Parathyroid adenoma (tissue), 2 donors: ENCODE data around the gene ETFA.
"Not testable (repeated sequence)": the region's sequence is repeated elsewhere in the genome, so short reads cannot be mapped to it uniquely, and the experiment has no call there.

ENCODE experiments used
- H2AFZ ChIP-seq: fragments of 300-600 bp; sonication (generic); one replicate; pipeline ENCODE4 v1.7.0; 2017; ENCODE audit warnings: antibody characterized with exemption, mild to moderate bottlenecking
- H3K27ac ChIP-seq: fragments of 300-600 bp; sonication (generic); one replicate; pipeline ENCODE4 v1.7.0; 2017
- H3K27me3 ChIP-seq: fragments of 300-600 bp; sonication (generic); one replicate; pipeline ENCODE4 v1.7.0; 2017; ENCODE audit warnings: low read length; ENCODE audit not compliant: control insufficient read depth, insufficient read depth
- H3K36me3 ChIP-seq: fragments of 300-600 bp; sonication (generic); one replicate; pipeline ENCODE4 v1.7.0; 2017; ENCODE audit warnings: low read length; ENCODE audit not compliant: control insufficient read depth, insufficient read depth
- H3K4me1 ChIP-seq: fragments of 300-600 bp; sonication (generic); one replicate; pipeline ENCODE4 v1.7.0; 2017; ENCODE audit warnings: control low read depth
- H3K4me2 ChIP-seq: fragments of 300-600 bp; sonication (generic); one replicate; pipeline ENCODE4 v1.7.0; 2017; ENCODE audit warnings: low read length
- H3K4me3 ChIP-seq: fragments of 300-600 bp; sonication (generic); one replicate; pipeline ENCODE4 v1.7.0; 2017; ENCODE audit warnings: low read depth, low read length
- H3K79me2 ChIP-seq: fragments of 300-600 bp; sonication (generic); one replicate; pipeline ENCODE4 v1.7.0; 2017; ENCODE audit warnings: control low read depth
- H3K9ac ChIP-seq: fragments of 300-600 bp; sonication (generic); one replicate; pipeline ENCODE4 v1.7.0; 2017; ENCODE audit warnings: mild to moderate bottlenecking
- H3K9me3 ChIP-seq: fragments of 300-600 bp; sonication (generic); one replicate; pipeline ENCODE4 v1.7.0; 2017; ENCODE audit warnings: low read length; ENCODE audit not compliant: control insufficient read depth
- CTCF ChIP-seq: fragments of 300-600 bp; sonication (generic); IDR thresholded peaks from one replicate; pipeline ENCODE4 v1.7.0; 2017; ENCODE audit warnings: antibody characterized with exemption, mild to moderate bottlenecking
- donor health status: primary hyperparathyroidism.

ETFA gene

GRCh38 chr15:76309601-76310330 is 1.5 kb downstream of the ETFA start:
- no peak overlapping the region for H3K4me3 ChIP-seq
- H3K9ac ChIP-seq, result no peak overlapping the region
- no peak for TF ChIP-seq CTCF

GRCh38 chr15:76303909-76304308 is 7.4 kb downstream of the ETFA start:
- Histone ChIP-seq H3K4me1 (no peaks in the 10 kb centered on the region), H3K27me3 (no peaks in the 10 kb centered on the region)
- TF ChIP-seq CTCF, result no peak

More at GRCh38 chr15:76309601-76310330, 1.5 kb downstream of the ETFA start:
- H3K36me3 ChIP-seq, result no peaks in the 10 kb centered on the region
- no peak overlapping the region for H3K27ac ChIP-seq
- peak overlapping the region; percentile 96 for H3K4me2 ChIP-seq
- H3K9me3 ChIP-seq, result no peaks in the 10 kb centered on the region
- H2AFZ ChIP-seq, result no peak overlapping the region
- H3K4me1 ChIP-seq, result no peaks in the 10 kb centered on the region
- H3K27me3 ChIP-seq, result no peaks in the 10 kb centered on the region
- peaks cover 3% of the 10 kb centered on the region for H3K79me2 ChIP-seq

GRCh38 chr15:76299786-76300185 is 11.5 kb downstream of the ETFA start:
- H3K27ac ChIP-seq, result no peak overlapping the region
- H2AFZ ChIP-seq, result no peak overlapping the region
- TF ChIP-seq CTCF, result no peak
- H3K4me1 ChIP-seq, result no peaks in the 10 kb centered on the region
- H3K9me3 ChIP-seq, result no peaks in the 10 kb centered on the region
- H3K4me2 ChIP-seq, result no peak overlapping the region
- no peak overlapping the region for H3K4me3 ChIP-seq
- H3K36me3 ChIP-seq, result no peaks in the 10 kb centered on the region
- no peak overlapping the region for H3K9ac ChIP-seq
- H3K27me3 ChIP-seq, result no peaks in the 10 kb centered on the region
- H3K79me2 ChIP-seq, result peaks cover 19% of the 10 kb centered on the region

More at GRCh38 chr15:76303909-76304308, 7.4 kb downstream of the ETFA start:
- Histone ChIP-seq H3K4me3 (no peak overlapping the region), H3K9ac (no peak overlapping the region), H2AFZ (no peak overlapping the region), H3K79me2 (peaks cover 21% of the 10 kb centered on the region), H3K9me3 (no peaks in the 10 kb centered on the region), H3K4me2 (no peak overlapping the region), H3K27ac (no peak overlapping the region), H3K36me3 (no peaks in the 10 kb centered on the region)

GRCh38 chr15:76298986-76299385 is 12.3 kb downstream of the ETFA start:
- Histone ChIP-seq H3K27me3 (no peaks in the 10 kb centered on the region), H3K36me3 (no peaks in the 10 kb centered on the region), H3K79me2 (peaks cover 13% of the 10 kb centered on the region), H3K4me2 (no peak overlapping the region), H3K4me3 (no peak overlapping the region), H3K9me3 (no peaks in the 10 kb centered on the region), H3K4me1 (no peaks in the 10 kb centered on the region), H2AFZ (no peak overlapping the region), H3K27ac (no peak overlapping the region), H3K9ac (no peak overlapping the region)
- TF ChIP-seq CTCF, result no peak

- not testable (repeated sequence) for H3K4me1 ChIP-seq, H3K36me3 ChIP-seq, H2AFZ ChIP-seq, H3K9me3 ChIP-seq, H3K79me2 ChIP-seq, H3K4me3 ChIP-seq, H3K27me3 ChIP-seq, H3K4me2 ChIP-seq, H3K9ac ChIP-seq, H3K27ac ChIP-seq
Observed at GRCh38 chr15:76297951-76298350, 13.3 kb downstream of the ETFA start.
